Fibroblast of the aortic adventitia (primary cell): ENCODE data around the gene SPON1. TPM values are rescaled to one million over a fixed set of nuclear protein-coding genes. Genes with fewer than 3 reads are reported as not detected.

ENCODE experiments used
- DNase-seq: peaks from one replicate; pipeline ENCODE4 v3.0.0-alpha.2; 2010; ENCODE audit warnings: low read depth
- H3K4me3 ChIP-seq: 2 replicates; pipeline ENCODE4 v1.5.1; 2011; ENCODE audit warnings: low read depth, mild to moderate bottlenecking, control low read depth, low read length, moderate library complexity
- CTCF ChIP-seq: IDR thresholded peaks from 2 replicates; pipeline ENCODE4 v1.5.1; 2011; ENCODE audit warnings: mild to moderate bottlenecking, low read length, control low read depth, inconsistent platforms; ENCODE audit not compliant: insufficient read depth
- total RNA-seq: library from RNA; depleted of rRNA; stranded (reverse); fragments of >200 nt; gene quantifications from 2 replicates; pipeline ENCODE4 v1.2.3, GENCODE V29; 2012; ENCODE audit warnings: low replicate concordance

The SPON1 gene
- total RNA-seq, 1 donor = 3.5 TPM

- H3K4me3 ChIP-seq = no peak overlapping the region
- TF ChIP-seq CTCF = peak; percentile 90
- peak; percentile 86 for DNase-seq
Observed at GRCh38 chr11:13955971-13956421, 6.5 kb upstream of the SPON1 start.

GRCh38 chr11:13956988-13957387 is 5.5 kb upstream of the SPON1 start:
- H3K4me3 ChIP-seq = no peak overlapping the region
- no peak for DNase-seq
- TF ChIP-seq CTCF = no peak

GRCh38 chr11:13958641-13959400 is 3.7 kb upstream of the SPON1 start:
- no peak for DNase-seq
- TF ChIP-seq CTCF = no peak
- no peak overlapping the region for H3K4me3 ChIP-seq

GRCh38 chr11:13962198-13962561 is 343 bp upstream of the SPON1 start:
- H3K4me3 ChIP-seq = peak overlapping the region; percentile 37
- TF ChIP-seq CTCF = no peak
- DNase-seq = no peak

- peak overlapping the region; percentile 37 for H3K4me3 ChIP-seq
- DNase-seq = peak; percentile 20
- TF ChIP-seq CTCF = no peak
Observed at GRCh38 chr11:13963169-13963948, 836 bp downstream of the SPON1 start.

- H3K4me3 ChIP-seq = no peak overlapping the region
- TF ChIP-seq CTCF = no peak
- DNase-seq = no peak
Observed at GRCh38 chr11:13963949-13964770, 1.6 kb downstream of the SPON1 start.
